Ishikawa (cell line): ENCODE data around the gene PTPN21.

Source experiments
- CEBPB ChIP-seq: IDR thresholded peaks from 2 replicates; pipeline ENCODE4 v1.6.1; 2012
- CREB1 ChIP-seq: IDR thresholded peaks from 2 replicates; pipeline ENCODE4 v1.6.1; 2012; ENCODE audit warnings: low read depth
- EP300 ChIP-seq: IDR thresholded peaks from 2 replicates; pipeline ENCODE4 v1.6.1; 2012; ENCODE audit warnings: borderline replicate concordance
- RAD21 ChIP-seq: IDR thresholded peaks from 2 replicates; pipeline ENCODE4 v1.6.1; 2012; ENCODE audit warnings: low read depth
- TEAD4 ChIP-seq: IDR thresholded peaks from 2 replicates; pipeline ENCODE4 v1.6.1; 2012
- YY1 ChIP-seq: IDR thresholded peaks from 2 replicates; pipeline ENCODE4 v1.6.1; 2012; ENCODE audit warnings: low read depth
- TF ChIP-seq, protein P1 (sequence below): IDR thresholded peaks from 2 replicates; pipeline ENCODE4 v1.6.1; 2012
- TF ChIP-seq, protein P2 (sequence below): IDR thresholded peaks from 2 replicates; pipeline ENCODE4 v1.6.1; 2012; ENCODE audit warnings: low read depth, mild to moderate bottlenecking

DNA sequence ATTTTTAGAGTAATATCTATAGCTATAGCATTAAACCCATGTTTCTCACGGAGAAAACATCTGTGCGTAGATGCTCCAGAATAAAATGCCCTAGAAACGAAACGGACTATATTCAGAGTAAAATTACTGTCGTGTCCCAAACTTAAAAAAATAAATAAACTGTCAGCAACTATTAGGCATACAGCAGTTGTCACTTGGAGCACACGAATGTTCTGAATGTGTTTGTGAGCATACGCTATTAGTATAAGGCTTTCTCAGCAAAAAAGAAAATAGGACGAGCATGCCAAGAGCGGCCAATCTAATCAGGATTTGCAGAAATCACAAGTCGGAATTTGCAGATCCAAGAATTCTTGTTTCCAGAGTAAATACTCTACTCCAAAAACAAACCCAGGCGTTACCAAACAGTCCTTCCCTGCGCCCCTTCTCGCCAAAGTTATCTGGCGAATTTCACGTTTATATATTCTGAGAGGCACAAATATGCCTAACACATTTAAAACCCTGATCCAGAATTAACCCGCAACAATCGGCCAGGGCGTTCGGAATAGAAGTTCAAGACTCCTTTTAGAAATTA, 836 bp downstream of the PTPN21 start:
- TF ChIP-seq EP300 = no peak
- TF ChIP-seq CEBPB = no peak
- TF ChIP-seq YY1 = no peak
- TF ChIP-seq, protein P1, sequence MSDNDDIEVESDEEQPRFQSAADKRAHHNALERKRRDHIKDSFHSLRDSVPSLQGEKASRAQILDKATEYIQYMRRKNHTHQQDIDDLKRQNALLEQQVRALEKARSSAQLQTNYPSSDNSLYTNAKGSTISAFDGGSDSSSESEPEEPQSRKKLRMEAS = no peak
- TF ChIP-seq CREB1 = no peak
- TF ChIP-seq RAD21 = no peak
- TF ChIP-seq, protein P2, sequence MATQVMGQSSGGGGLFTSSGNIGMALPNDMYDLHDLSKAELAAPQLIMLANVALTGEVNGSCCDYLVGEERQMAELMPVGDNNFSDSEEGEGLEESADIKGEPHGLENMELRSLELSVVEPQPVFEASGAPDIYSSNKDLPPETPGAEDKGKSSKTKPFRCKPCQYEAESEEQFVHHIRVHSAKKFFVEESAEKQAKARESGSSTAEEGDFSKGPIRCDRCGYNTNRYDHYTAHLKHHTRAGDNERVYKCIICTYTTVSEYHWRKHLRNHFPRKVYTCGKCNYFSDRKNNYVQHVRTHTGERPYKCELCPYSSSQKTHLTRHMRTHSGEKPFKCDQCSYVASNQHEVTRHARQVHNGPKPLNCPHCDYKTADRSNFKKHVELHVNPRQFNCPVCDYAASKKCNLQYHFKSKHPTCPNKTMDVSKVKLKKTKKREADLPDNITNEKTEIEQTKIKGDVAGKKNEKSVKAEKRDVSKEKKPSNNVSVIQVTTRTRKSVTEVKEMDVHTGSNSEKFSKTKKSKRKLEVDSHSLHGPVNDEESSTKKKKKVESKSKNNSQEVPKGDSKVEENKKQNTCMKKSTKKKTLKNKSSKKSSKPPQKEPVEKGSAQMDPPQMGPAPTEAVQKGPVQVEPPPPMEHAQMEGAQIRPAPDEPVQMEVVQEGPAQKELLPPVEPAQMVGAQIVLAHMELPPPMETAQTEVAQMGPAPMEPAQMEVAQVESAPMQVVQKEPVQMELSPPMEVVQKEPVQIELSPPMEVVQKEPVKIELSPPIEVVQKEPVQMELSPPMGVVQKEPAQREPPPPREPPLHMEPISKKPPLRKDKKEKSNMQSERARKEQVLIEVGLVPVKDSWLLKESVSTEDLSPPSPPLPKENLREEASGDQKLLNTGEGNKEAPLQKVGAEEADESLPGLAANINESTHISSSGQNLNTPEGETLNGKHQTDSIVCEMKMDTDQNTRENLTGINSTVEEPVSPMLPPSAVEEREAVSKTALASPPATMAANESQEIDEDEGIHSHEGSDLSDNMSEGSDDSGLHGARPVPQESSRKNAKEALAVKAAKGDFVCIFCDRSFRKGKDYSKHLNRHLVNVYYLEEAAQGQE = no peak
- no peak for TF ChIP-seq TEAD4
